ENCODE data around the gene PRKAG2. TPM values are rescaled to one million over a fixed set of nuclear protein-coding genes. Genes with fewer than 3 reads are reported as not detected.

Gene PRKAG2
- total RNA-seq, 4 donors from 2014 or later: 8.9 to 35.1 (median 13.6) TPM

GRCh38 chr7:151677581-151678226 lies 199.2 kb downstream of the PRKAG2 start:
- Histone ChIP-seq H3K36me3 (peaks cover 0 to 24% (median 0%) of the 10 kb centered on the region in 3 donors), H3K4me3 (no peak overlapping the region), H3K27ac (peak overlapping the region in 3 of 4 donors; percentile 61 to 83 (median 67)), H3K27me3 (no peaks in the 10 kb centered on the region), H3K4me1 (peaks cover 27 to 69% (median 40%) of the 10 kb centered on the region in 3 donors), H3K9me3 (no peaks in the 10 kb centered on the region)
- DNase-seq: no peak
- intact Hi-C loops (cut with DNase I): no loop called here
- TF ChIP-seq POLR2A (IDR thresholded peaks at IDR 0.05) (no peak), CTCF (IDR thresholded peaks at IDR 0.05) (no peak)
- WGBS, 2 donors: 46 to 53% methylated on average over 14 of the region's 14 CpGs

- Histone ChIP-seq H3K27ac (peak overlapping the region in 3 of 4 donors; percentile 59 to 67 (median 61)), H3K27me3 (no peaks in the 10 kb centered on the region), H3K4me3 (no peak overlapping the region), H3K9me3 (no peaks in the 10 kb centered on the region), H3K36me3 (peaks cover 0 to 27% (median 0%) of the 10 kb centered on the region in 3 donors), H3K4me1 (peaks cover 27 to 62% (median 40%) of the 10 kb centered on the region in 3 donors)
- 38 to 54% methylated on average over 7 to 11 of the region's 11 CpGs for WGBS, 2 donors
- no peak for DNase-seq
- intact Hi-C loops (cut with DNase I): no loop called here
- TF ChIP-seq POLR2A (IDR thresholded peaks at IDR 0.05): no peak
- peak in 1 of 6 experiments; percentile 13 for TF ChIP-seq CTCF (IDR thresholded peaks at IDR 0.05)
Measured at GRCh38 chr7:151676759-151677158, 200.2 kb downstream of the PRKAG2 start.

GRCh38 chr7:151675196-151675920 lies 201.6 kb downstream of the PRKAG2 start:
- Histone ChIP-seq H3K4me3 (no peak overlapping the region), H3K36me3 (peaks cover 0 to 27% (median 0%) of the 10 kb centered on the region in 3 donors), H3K9me3 (no peaks in the 10 kb centered on the region), H3K27me3 (no peaks in the 10 kb centered on the region), H3K4me1 (peaks cover 22 to 55% (median 28%) of the 10 kb centered on the region in 3 donors), H3K27ac (no peak overlapping the region)
- no peak for DNase-seq
- intact Hi-C loops (cut with DNase I): no loop called here
- WGBS, 2 donors: 90 to 95% methylated on average over 20 to 21 of the region's 26 CpGs
- TF ChIP-seq POLR2A (IDR thresholded peaks at IDR 0.05) (no peak), CTCF (IDR thresholded peaks at IDR 0.05) (no peak)

GRCh38 chr7:151674161-151674920 lies 202.6 kb downstream of the PRKAG2 start:
- H3K4me1 ChIP-seq: peaks cover 12 to 45% (median 17%) of the 10 kb centered on the region in 3 donors
- H3K27me3 ChIP-seq: no peaks in the 10 kb centered on the region
- intact Hi-C loops (cut with DNase I): no loop called here
- H3K27ac ChIP-seq: no peak overlapping the region
- TF ChIP-seq CTCF (IDR thresholded peaks at IDR 0.05) (no peak), POLR2A (IDR thresholded peaks at IDR 0.05) (no peak)
- H3K36me3 ChIP-seq: peaks cover 0 to 27% (median 0%) of the 10 kb centered on the region in 3 donors
- DNase-seq: no peak
- 96 to 97% methylated on average over 6 to 9 of the region's 10 CpGs for WGBS, 2 donors
- no peak overlapping the region for H3K4me3 ChIP-seq
- no peaks in the 10 kb centered on the region for H3K9me3 ChIP-seq
